ENCODE measurements around the gene TLCD3A.

DNA sequence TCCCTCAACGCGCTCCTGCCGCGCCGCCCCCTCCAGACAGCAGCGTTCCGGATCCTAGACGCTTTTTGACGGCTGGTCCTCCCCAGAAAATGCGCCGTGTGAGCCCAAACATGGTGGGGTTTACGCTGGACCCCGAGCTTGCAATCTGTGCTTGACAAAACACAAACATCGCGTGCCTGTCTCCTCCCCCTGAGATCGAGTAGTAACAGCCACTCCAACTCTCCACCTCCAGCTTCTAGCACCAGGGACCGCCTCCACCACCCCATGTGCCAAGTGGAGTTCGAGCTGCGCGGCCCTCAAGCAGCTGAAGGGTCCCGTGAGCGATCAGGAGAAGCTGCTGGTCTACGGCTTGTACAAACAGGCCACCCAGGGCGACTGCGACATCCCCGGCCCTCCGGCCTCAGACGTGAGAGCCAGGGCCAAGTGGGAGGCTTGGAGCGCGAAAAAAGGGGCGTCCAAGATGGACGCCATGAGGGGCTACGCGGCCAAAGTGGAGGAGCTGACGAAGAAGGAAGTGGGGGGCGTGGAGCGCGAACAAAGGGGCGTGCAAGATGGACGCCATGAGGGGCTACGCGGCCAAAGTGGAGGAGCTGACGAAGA is 20.3 kb downstream of the TLCD3A start:
- TF ChIP-seq EED (IDR thresholded peaks at IDR 0.05; ENCODE audit: low read depth) (no peak), MTA3 (IDR thresholded peaks at IDR 0.05; ENCODE audit: borderline replicate concordance, low read length) (no peak), RFX5 (IDR thresholded peaks at IDR 0.05; ENCODE audit: low read depth, low read length) (no peak), CREB1 (IDR thresholded peaks at IDR 0.05; ENCODE audit: low read depth) (no peak), ZNF274 (IDR thresholded peaks at IDR 0.05; ENCODE audit: insufficient read depth, insufficient read length) (no peak), YY1 (IDR thresholded peaks at IDR 0.05; ENCODE audit: low read depth, low read length) (no peak; the same call in 1 of the 2 replicates), POLR2A (IDR thresholded peaks at IDR 0.05; ENCODE audit: low read depth, low read length) (no peak), IKZF2 (IDR thresholded peaks at IDR 0.05) (no peak), SP1 (IDR thresholded peaks at IDR 0.05; ENCODE audit: low read depth, low read length) (no peak), TCF7 (IDR thresholded peaks at IDR 0.05; ENCODE audit: borderline replicate concordance) (no peak)
- TF ChIP-seq, protein P1, sequence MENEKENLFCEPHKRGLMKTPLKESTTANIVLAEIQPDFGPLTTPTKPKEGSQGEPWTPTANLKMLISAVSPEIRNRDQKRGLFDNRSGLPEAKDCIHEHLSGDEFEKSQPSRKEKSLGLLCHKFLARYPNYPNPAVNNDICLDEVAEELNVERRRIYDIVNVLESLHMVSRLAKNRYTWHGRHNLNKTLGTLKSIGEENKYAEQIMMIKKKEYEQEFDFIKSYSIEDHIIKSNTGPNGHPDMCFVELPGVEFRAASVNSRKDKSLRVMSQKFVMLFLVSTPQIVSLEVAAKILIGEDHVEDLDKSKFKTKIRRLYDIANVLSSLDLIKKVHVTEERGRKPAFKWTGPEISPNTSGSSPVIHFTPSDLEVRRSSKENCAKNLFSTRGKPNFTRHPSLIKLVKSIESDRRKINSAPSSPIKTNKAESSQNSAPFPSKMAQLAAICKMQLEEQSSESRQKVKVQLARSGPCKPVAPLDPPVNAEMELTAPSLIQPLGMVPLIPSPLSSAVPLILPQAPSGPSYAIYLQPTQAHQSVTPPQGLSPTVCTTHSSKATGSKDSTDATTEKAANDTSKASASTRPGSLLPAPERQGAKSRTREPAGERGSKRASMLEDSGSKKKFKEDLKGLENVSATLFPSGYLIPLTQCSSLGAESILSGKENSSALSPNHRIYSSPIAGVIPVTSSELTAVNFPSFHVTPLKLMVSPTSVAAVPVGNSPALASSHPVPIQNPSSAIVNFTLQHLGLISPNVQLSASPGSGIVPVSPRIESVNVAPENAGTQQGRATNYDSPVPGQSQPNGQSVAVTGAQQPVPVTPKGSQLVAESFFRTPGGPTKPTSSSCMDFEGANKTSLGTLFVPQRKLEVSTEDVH (IDR thresholded peaks at IDR 0.05; ENCODE audit: low read depth, partially characterized antibody), result no peak
- TF ChIP-seq, protein P2, sequence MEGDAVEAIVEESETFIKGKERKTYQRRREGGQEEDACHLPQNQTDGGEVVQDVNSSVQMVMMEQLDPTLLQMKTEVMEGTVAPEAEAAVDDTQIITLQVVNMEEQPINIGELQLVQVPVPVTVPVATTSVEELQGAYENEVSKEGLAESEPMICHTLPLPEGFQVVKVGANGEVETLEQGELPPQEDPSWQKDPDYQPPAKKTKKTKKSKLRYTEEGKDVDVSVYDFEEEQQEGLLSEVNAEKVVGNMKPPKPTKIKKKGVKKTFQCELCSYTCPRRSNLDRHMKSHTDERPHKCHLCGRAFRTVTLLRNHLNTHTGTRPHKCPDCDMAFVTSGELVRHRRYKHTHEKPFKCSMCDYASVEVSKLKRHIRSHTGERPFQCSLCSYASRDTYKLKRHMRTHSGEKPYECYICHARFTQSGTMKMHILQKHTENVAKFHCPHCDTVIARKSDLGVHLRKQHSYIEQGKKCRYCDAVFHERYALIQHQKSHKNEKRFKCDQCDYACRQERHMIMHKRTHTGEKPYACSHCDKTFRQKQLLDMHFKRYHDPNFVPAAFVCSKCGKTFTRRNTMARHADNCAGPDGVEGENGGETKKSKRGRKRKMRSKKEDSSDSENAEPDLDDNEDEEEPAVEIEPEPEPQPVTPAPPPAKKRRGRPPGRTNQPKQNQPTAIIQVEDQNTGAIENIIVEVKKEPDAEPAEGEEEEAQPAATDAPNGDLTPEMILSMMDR (IDR thresholded peaks at IDR 0.05 in 2 of 3, conservative IDR thresholded peaks at IDR 0.05 in 1 of 3; ENCODE audit: control insufficient read depth in 2 of 3, extremely low read depth in 1 of 3, insufficient read depth in 1 of 3, low read depth in 3 of 3, low read length in 3 of 3), result no peak
